Measurements from ENCODE around the gene VAX1.

The VAX1 gene

GRCh38 chr10:117145019-117145418 is 6.9 kb upstream of the VAX1 start:
- no peak for TF ChIP-seq CTCF (conservative IDR thresholded peaks at IDR 0.05)

GRCh38 chr10:117143103-117143823 is 5.2 kb upstream of the VAX1 start:
- no peak overlapping the region for H3K27ac ChIP-seq
- TF ChIP-seq CTCF (conservative IDR thresholded peaks at IDR 0.05), result no peak

More at GRCh38 chr10:117145019-117145418, 6.9 kb upstream of the VAX1 start:
- no peak overlapping the region for H3K27ac ChIP-seq

GRCh38 chr10:117140525-117140902 is 2.4 kb upstream of the VAX1 start:
- H3K27ac ChIP-seq, result no peak overlapping the region
- TF ChIP-seq CTCF (conservative IDR thresholded peaks at IDR 0.05), result no peak

- no peak overlapping the region for H3K27ac ChIP-seq
- no peak for TF ChIP-seq CTCF (conservative IDR thresholded peaks at IDR 0.05)
These were observed 1.8 kb upstream of the VAX1 start for GRCh38 chr10:117139581-117140524.

GRCh38 chr10:117138838-117139580 is 939 bp upstream of the VAX1 start:
- no peak for TF ChIP-seq CTCF (conservative IDR thresholded peaks at IDR 0.05)
- no peak overlapping the region for H3K27ac ChIP-seq

GRCh38 chr10:117137031-117137910 is 799 bp downstream of the VAX1 start:
- no peak for TF ChIP-seq CTCF (conservative IDR thresholded peaks at IDR 0.05)
- H3K27ac ChIP-seq, result no peak overlapping the region

All from VCaP (cell line).